HG03571 (cell line): Measurements from ENCODE around the gene C10orf90.

ENCODE experiments used
- ATAC-seq: cut with Tn5 transposase; IDR thresholded peaks from one replicate; pipeline ENCODE4 v1.9.1; 2021; ENCODE audit not compliant: unreplicated experiment

Gene C10orf90

DNA sequence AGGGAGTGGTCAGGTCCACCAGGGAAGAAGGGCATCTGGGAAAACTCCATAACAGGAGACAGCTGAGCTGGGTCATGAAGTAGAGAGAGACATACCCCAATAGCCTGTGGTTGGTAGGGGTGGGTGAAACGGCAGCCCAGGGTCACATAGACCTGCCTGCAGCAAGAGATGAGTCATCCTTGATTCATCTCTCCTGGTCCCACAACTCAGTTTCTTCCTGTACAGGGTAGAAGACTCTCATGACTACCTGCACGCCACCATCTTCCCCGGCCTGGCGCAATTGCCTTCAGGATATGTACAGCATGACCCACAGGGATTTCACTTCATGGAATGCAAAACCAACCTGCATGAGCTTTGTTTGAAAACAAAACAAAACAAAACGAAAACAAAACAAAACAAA is 237.1 kb downstream of the C10orf90 start:
- no peak for ATAC-seq

DNA sequence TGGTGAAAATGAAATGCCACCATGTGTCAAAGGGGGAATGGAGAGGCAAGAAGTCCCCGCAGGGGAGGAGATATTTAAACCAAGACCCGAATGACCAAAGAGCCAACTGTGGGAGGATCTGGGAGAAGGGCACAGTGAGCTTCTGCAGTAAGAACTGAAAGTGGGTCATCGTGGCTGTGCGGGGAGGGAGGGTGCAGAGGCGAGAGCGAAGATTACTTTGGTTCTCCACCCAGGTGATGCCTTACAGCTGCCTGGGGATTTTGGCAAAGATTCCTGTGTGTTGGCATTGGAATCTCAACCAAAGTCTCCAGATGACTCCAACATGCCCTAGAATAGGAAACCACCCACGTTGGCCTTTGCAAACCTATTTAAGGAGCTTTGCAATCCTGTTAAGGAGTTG is 238.0 kb downstream of the C10orf90 start:
- no peak for ATAC-seq

DNA sequence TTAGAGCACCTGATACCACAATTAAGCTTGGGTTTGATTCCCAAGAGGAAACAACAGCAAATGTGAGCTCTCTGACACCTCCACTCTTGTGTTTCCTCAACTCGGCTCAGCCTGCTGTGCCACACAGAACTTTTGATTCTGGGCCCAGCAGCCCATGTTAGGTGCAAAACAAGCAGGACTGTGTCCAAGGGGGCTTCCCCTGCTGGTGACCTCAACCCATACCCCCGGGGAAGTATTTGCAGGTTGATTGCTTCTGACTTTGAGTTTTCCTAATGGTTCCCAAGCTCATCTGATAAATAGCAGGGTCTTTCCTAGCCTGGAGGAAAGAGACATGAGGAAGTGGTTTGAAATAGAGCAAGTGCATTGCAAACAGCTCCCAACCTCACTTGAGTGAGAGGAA is 238.7 kb downstream of the C10orf90 start:
- ATAC-seq, result no peak

DNA sequence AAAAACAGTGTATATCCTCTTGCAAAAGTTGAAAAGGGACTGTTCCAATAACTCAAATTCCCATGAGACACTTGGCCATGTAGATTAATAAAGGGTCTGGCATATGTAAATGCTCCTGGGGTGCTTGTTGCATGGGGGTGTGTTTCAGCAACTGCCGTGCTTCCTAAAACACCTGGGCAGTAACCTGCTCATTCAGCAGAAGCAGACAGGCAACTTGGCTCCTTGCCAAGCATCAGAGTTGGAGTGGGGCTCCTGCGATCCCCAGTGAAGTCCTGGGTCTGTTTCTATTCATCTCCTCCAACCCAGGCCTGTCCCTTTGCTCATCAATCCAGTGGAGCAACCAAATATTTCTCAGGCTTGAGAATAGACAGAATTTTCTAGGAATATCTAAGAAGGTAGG is 240.0 kb downstream of the C10orf90 start:
- no peak for ATAC-seq

DNA sequence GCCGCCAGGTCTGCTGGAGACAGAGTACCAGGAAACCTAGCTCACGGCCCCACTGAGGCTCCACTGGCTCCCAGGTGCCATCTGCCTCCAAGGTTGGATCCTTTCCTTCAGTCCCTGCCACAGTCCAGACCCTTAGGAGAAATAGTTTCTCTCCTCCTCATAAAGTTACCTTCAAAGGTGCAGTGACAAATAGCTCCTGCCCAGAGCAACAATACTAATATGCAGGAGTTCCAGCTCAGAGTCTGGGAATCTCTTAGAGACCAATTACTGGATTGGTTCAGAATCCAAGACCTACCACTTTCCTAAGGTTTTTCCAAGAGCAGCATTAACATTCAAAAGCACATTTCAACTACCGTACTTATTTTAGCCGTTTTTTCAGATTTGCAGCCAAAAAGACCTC is 241.2 kb downstream of the C10orf90 start:
- no peak for ATAC-seq

DNA sequence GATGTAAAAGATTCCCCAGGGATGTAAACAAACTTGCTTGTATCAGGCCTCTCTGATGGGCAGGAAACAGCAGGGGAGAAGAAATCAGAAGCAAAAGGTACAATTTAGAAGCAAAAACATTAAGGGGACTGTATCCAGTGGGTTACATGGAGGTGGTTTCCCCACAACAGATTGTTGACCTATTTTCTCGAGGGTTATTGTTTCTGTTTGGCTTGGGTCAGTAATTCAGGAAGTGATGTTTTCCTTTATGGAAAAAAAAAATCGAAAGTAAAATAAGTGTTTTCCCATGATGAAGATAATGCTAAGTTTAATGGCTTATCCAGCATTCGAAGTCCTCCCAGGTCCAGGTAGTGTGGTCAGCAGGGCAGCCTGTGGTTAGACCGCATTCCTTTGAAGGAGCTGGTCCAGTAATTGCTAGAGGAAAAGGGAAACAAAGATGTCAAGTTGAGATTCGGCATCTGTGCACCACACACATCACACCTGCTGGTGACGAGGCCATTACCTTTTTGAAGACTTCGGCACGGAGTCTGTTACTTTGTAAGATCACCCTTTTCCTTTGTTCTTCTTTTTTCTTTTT is 244.9 kb downstream of the C10orf90 start:
- no peak for ATAC-seq

DNA sequence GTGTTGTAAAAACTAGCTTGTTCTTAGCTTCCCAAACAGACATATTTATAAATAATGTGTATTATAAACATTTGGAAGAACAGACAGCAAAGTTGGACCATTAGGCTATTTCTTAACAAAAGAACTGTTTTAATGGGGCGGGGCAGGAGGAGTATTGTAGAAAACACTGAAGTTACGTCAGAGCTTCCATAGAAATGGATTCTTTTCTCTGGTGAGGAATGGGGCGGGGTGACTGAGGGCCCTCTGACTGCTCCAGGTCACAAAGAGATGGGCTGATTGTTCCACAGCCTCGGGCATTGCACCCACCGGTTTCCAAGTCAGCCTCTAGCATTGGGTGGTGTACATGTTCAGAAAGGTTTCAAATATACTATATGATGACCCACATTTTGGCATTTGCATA is 245.5 kb downstream of the C10orf90 start:
- no peak for ATAC-seq

DNA sequence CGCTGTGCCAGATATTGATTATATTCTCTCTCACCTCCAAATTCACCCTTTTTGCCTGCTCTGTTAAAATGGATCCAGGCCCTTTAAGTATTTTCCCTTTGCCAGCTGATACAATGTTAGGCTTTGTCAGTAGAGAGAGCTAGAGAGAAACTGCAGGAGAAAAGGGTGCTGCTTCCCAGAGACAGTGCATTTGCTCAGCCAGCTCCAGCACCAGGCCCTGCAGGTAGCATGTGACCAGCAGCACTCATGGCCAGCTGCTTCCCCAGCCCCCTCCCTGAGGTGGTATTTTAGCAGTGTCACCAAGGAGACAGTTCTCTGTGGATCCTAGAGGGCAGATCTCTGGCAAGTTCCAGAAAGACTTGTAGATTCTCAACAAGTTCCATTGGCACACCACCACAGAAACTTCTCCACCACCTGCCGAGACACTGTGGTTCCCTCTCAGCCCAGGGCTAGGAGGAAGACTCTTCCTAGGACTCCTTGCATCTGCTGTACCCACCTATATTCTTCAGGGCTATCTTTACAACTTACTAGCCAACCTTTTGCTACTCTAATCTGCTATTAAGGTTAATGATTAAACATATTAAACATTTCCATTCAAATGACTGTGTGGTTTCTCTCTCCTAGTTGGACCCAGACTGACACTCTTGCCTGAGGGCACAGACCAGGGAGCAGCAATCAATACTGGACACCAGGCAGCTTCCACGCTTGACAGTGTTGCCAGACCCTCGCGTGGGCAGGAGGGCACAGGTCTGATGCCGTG is 246.6 kb downstream of the C10orf90 start:
- no peak for ATAC-seq

DNA sequence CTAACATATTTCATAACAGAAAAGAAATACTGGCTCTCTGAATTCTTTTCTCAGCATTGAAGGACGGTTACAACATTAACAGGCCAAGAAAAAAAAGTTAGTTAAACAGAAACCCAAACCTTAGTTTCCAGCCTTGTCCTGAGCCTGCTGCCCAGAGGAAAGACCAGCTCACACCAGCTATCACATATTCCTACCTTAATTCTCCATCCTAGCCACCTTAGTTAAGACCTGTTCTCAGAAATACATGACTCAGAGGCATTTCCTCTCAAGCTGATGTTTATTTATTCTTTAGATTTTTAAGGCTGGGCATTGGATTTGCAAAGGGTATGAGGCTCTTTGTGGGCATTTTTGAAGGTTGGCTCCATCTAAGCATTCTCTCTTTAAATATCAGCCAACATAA is 247.9 kb downstream of the C10orf90 start:
- ATAC-seq, result no peak

DNA sequence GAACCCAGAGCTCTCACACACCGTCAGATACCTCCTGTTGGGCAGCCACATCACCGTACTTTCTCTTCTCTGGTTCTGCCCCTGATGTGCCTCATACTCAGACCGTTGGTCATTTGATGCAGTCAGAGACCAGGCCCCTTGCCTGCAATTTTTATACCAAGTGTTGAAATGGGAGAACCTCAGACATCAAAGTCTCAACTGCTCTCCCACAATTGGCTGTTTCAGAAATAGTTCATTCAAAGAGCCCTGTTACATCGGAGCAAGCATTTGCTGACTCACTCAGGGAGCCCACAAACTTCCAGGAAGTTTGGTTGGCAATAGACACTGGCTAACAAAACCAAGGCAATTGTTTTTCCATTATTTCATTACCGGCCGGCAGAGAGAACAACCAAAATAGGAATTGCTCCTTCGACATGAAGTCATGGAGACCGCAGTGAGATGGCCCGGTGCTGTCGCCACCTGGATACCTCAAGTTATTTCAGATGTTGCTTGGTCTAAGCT is 248.7 kb downstream of the C10orf90 start:
- ATAC-seq, result no peak

DNA sequence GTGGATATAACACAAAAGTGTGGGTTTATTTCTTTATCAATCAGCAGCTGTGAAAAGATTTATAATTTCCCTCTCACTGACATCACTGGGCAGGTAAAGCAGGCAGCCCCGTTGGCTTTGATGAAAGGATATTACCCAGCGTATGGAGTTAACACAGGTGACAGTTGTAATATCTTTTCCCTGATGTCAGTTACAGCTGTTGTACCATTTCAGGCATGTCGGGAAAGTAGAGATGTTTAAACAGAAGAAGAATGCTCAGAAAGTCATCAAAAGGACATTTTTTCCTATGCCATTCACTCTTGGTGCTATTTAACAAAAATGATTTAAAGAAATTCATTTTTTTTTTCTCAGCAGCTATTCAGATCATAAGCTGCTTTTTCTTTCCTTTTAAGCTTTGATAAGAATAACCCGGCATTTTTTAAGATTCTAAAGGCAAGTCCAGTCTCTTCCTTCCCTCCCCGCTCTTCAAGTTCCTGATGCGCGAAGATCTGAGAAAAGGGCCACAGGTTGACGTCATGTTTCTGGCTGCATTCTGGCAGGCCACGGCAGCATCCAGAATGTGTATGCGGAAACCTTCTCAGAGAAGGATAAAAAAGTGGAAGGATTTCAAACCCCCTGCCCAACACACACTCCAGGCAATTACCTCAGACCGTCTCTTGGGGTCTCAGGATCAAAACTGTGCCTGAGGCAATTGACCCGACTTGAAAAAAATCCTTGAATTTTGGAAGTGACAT is 249.8 kb downstream of the C10orf90 start:
- ATAC-seq, result no peak

DNA sequence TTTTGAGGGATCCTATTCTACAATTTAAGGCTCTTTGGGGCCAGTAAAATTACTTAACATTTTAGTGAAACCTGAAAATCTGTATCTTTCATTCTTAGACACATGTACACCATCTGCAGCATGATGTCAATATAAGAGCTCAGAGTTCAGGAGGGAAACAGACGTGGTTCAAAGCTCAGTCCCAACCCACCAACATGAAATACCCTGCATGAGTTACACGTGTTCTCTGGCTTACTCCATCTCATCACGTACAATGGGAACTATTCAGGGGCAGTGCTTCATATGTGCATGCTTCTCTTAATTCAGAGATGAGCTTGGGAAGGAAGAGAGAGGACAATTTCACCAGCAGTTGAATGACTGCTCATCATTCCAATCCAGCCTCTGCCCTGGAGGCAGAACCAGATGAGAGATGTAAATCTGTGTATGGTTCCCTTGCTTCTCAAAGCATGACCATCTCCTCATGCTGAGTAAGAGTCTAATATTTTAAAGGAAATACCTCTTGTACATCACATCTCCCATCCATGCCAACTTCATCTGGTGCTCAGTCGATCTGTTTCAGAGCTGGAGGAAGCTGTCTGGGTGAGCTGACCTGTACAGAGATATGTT is 253.2 kb downstream of the C10orf90 start:
- no peak for ATAC-seq

DNA sequence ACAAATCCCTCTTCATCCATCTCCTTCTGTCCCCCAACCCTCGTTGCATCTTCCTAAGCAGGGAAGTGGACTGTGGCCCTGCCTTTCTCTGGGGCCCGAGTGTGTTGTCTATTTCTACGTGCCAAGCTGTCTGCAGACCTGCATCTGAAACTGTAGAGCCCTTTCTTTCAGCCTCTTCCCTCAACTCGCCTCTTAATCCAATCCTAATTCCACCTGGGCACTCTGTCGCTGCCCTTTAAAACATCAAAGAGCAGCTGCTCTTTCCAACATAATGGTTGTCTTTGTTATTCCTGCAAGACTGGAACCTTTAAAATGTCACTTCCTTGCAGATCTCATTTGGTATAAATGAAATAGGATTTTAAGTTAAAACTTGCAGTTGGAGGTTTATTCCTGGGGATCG is 260.7 kb downstream of the C10orf90 start:
- no peak for ATAC-seq

DNA sequence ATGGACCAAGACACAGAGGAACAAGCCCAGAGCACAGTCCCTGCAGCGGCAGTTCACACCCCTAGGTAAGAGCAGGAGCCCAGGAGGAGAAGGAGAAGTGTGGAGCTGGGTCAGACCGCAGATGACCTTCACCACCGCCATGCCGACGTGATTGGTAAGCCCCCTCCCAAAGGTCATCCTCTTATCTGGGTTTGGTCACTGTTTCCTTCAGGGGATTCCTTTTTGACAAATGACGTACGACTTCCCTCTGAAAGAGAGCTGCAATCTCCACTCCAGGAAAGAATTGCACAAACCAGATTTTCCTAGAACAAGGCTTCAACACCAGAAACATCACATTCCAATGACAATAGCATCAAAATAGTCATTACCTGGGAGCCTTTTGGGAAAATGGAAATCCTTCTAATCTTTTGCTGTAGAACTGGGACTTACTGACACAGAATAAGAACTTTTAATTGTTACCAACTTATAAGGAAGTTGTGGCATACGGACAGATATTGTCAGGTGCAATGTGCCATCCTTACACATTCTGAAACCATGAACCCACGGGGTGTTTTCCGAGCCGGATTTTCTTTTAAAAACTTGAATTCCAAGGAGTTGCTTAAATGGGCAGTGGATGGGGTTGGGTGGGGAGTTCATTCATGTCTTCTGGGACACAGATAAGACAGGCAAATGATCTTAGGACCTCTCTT is 261.4 kb downstream of the C10orf90 start:
- ATAC-seq, result no peak

DNA sequence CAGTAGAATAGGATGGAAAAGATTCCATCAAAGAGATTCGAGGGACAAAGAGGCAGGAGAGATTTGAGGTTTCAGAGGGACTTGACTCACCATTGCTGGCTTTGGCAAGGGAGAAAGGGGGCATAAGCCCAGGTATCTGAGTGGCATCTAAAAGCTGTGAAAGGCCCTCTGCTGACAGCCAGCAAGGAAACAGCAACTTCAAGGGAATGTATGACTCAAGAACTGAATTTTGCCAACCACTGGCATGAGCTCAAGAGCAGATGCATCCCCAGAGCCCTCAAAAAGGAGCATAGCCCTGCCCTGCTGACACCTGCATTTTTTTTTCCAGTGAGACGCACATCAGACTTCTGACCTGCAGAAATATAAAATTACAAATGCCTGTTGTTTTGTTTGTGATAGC is 262.7 kb downstream of the C10orf90 start:
- no peak for ATAC-seq

DNA sequence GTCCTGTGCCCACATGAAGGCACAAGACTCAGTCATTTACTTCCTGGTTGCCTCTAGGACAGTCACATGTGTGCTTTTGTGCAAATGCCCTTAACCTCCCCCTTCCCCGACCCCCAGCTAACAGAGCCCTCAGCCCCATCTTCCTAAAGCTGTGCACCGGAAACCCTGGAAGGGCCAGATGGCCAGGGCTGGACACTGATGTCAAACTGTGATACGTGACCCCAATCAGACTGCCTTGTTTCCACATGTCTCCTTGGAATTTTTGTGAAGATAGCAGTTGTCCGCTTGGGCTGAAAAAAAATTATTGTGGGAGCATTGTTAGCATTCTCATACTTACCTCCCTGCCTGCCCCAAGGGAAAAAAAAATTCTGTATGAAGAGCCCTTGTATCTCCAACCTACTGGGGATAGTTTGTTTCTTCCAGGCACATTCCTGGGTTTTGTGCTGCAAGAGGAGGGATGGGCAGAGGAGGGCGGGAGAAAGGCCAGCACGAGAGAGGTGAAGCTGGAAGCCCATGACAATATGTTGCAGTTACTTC is 265.2 kb downstream of the C10orf90 start:
- ATAC-seq, result no peak

DNA sequence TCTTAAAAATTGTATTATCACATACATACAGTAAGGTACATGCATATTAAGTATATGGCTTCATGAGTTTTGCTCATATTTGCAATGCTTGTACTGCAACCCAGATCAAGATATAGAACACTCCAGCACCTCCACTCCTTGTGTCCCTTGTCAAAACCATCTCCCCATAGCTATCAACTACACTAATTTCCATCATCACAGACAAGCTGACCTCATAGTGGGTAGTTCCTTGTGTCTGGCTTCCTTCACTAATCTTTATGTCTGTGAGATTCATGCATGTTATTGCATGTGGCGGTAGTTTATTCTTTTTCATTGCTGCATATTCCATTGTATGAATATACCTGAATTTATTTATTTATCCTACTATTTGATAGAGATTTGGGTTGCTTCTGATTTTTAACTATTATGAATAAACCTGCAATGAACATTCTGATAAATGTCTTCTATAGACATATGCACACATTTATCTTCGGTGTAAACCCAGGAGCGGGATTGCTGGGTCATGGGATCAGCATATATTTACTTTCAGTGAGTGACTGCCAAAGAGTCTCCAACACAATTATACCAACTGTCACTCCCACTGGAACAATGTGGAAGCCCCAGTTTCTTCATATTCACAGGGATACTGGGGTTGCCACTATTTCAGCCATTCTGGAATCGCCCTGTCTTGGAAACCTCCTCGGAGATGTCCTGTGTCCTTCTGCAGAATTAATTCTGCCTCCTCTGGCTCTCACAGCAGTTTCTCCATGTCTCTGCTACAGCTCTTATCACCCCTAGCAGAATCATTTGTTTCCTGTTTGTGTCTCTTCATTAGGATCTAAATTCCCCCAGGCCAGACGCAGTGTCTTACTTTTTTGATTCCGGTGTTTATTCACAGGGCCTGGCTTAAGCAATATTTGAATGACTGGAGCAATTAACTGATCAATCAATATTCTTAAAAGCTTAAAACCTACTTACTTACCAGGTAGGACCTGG is 267.5 kb downstream of the C10orf90 start:
- no peak for ATAC-seq

DNA sequence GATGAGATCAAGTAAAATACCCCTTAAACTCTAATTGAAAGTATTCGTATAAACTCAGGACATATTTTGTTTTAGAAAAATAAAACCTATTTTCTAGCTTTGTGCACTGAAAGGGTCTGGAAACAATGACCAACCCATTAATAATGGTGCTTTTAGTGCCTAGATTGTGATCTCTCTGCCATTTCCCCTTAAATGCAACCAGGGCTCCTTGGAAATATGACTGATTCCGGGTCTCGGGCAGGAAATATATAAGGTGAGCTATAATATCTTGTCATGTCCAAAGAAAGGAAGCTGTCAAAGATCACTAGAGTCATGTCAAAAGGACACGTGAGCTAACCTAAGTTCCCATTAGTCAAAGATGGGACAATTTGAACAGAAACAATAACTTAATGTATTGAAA is 269.9 kb downstream of the C10orf90 start:
- ATAC-seq, result no peak

DNA sequence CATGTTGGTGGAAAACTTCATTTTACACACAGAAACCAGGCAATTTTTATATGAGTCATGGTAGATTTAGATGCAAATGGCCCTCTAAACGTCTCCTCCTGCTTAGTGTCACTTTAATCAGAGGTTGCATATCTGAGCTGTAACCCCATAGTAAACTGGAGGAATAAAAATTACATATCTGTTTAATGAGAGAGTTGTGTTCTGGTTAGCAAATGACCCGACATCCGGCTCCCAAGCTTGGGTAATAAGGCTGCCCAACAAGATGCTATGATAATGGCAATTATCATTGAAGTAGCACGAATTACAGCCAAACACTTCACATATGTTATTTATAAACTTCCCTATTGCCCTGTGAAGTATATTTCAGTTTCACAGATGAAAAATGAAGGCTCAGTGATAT is 271.6 kb downstream of the C10orf90 start:
- no peak for ATAC-seq

DNA sequence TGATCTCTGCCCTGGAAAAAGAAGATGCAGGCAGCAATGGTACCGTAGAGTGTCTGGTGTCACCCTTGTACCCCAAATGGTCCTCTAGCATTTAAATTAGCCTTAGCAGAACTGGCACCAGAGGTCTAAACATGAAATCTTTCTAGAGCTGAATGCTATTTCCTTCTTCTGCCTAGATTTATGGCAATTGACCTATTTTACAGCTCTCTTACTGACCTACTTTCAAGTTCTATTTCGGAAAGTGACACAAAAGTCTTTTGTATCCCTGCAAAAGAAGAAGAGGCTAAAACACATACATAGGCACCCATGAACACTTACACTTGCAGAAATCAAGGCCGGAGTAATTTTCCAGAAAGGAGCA is 272.1 kb downstream of the C10orf90 start:
- no peak for ATAC-seq
